Skeletal muscle tissue (tissue), 4 donors: ENCODE results near the gene PSD. TPM values are rescaled to one million over a fixed set of nuclear protein-coding genes. Genes with fewer than 3 reads are reported as not detected.

Source experiments
- H3K27ac ChIP-seq: one replicate; pipeline ENCODE4 v1.7.0; 2013; ENCODE audit warnings: mild to moderate bottlenecking, low read depth, low read length, inconsistent platforms
- H3K27me3 ChIP-seq, 3 donors: one replicate each; pipeline ENCODE4 v1.7.0; 2013; ENCODE audit warnings: low read length in 3 of 3; ENCODE audit not compliant: control insufficient read depth in 3 of 3, insufficient read depth in 3 of 3
- H3K36me3 ChIP-seq, 3 donors: one replicate each; pipeline ENCODE4 v1.7.0; 2013; ENCODE audit warnings: low read length in 3 of 3; ENCODE audit not compliant: control insufficient read depth in 3 of 3, insufficient read depth in 3 of 3
- H3K4me1 ChIP-seq, 3 donors: one replicate each; pipeline ENCODE4 v1.7.0; 2013; ENCODE audit warnings: low read length in 3 of 3, mild to moderate bottlenecking in 3 of 3; ENCODE audit not compliant: control insufficient read depth in 3 of 3, insufficient read depth in 3 of 3
- H3K4me3 ChIP-seq, 3 donors: one replicate each; pipeline ENCODE4 v1.7.0; 2013; ENCODE audit warnings: low read length in 3 of 3
- H3K9ac ChIP-seq, 3 donors: one replicate each; pipeline ENCODE4 v1.7.0; 2013; ENCODE audit warnings: low read length in 3 of 3, mild to moderate bottlenecking in 3 of 3, moderate library complexity in 2 of 3, low read depth in 1 of 3
- H3K9me3 ChIP-seq, 3 donors: one replicate each; pipeline ENCODE4 v1.7.0; 2013; ENCODE audit warnings: low read length in 3 of 3; ENCODE audit not compliant: control insufficient read depth in 3 of 3
- total RNA-seq: library from RNA; depleted of rRNA; stranded (reverse); fragments of >200 nt; gene quantifications from one replicate; pipeline ENCODE4 v1.2.3, GENCODE V29; 2014
- donor health status: Osteomylitis.

Gene PSD
- total RNA-seq, 1 donor from 2014 or later: 3.7 TPM

GRCh38 chr10:102432162-102432950 lies 13.8 kb upstream of the PSD start, which contains the start of gene CUEDC2:
CUEDC2 (minus strand) TSS chr10:102432574; CDS start chr10:102425188, 7,386 bp downstream.
- H3K9ac ChIP-seq: peak within 1 kb of the TSS; percentile 93 to 96 (median 93)
- no peaks in the 10 kb centered on the region for H3K9me3 ChIP-seq
- peaks cover 6 to 22% (median 11%) of the 10 kb centered on the region in 3 donors for H3K27me3 ChIP-seq
- peaks cover 12 to 21% (median 20%) of the 10 kb centered on the region in 3 donors for H3K4me1 ChIP-seq
- H3K36me3 ChIP-seq: peaks cover 0 to 3% (median under 1%) of the 10 kb centered on the region in 3 donors
- H3K27ac ChIP-seq: peak within 1 kb of the TSS; percentile 74
- H3K4me3 ChIP-seq: peak within 1 kb of the TSS; percentile 96 to 99 (median 98)

- H3K9ac ChIP-seq: peak overlapping the region; percentile 93 to 96 (median 93)
- peak overlapping the region; percentile 96 to 99 (median 98) for H3K4me3 ChIP-seq
- peaks cover 12 to 21% (median 20%) of the 10 kb centered on the region in 3 donors for H3K4me1 ChIP-seq
- no peaks in the 10 kb centered on the region for H3K9me3 ChIP-seq
- H3K36me3 ChIP-seq: peaks cover 3% of the 10 kb centered on the region in 3 donors
- peaks cover 6 to 20% (median 11%) of the 10 kb centered on the region in 3 donors for H3K27me3 ChIP-seq
- H3K27ac ChIP-seq: peak overlapping the region; percentile 74
Observed at GRCh38 chr10:102431452-102432124, 13.0 kb upstream of the PSD start.

- Histone ChIP-seq H3K9ac (no peak overlapping the region), H3K9me3 (no peaks in the 10 kb centered on the region), H3K4me1 (peaks cover 10 to 14% (median 13%) of the 10 kb centered on the region in 3 donors), H3K27ac (no peak overlapping the region), H3K36me3 (peaks cover 4 to 8% (median 7%) of the 10 kb centered on the region in 3 donors), H3K27me3 (peaks cover 3 to 10% (median 5%) of the 10 kb centered on the region in 3 donors), H3K4me3 (no peak overlapping the region)
Observed at GRCh38 chr10:102429468-102429867, 10.9 kb upstream of the PSD start.

GRCh38 chr10:102426803-102427287 lies 8.3 kb upstream of the PSD start:
- no peak overlapping the region for H3K9ac ChIP-seq
- peaks cover 19 to 22% (median 20%) of the 10 kb centered on the region in 3 donors for H3K36me3 ChIP-seq
- H3K4me3 ChIP-seq: no peak overlapping the region
- no peak overlapping the region for H3K27ac ChIP-seq
- H3K27me3 ChIP-seq: no peaks in the 10 kb centered on the region
- H3K9me3 ChIP-seq: no peaks in the 10 kb centered on the region
- peaks cover 21 to 23% (median 22%) of the 10 kb centered on the region in 3 donors for H3K4me1 ChIP-seq

GRCh38 chr10:102425444-102425843 lies 6.9 kb upstream of the PSD start:
- peaks cover 17 to 22% (median 19%) of the 10 kb centered on the region in 3 donors for H3K4me1 ChIP-seq
- H3K9ac ChIP-seq: no peak overlapping the region

GRCh38 chr10:102424916-102425315 lies 6.3 kb upstream of the PSD start:
- Histone ChIP-seq H3K36me3 (peaks cover 19 to 22% (median 20%) of the 10 kb centered on the region in 3 donors), H3K27ac (no peak overlapping the region), H3K4me1 (peaks cover 22 to 26% (median 25%) of the 10 kb centered on the region in 3 donors), H3K9ac (no peak overlapping the region), H3K9me3 (no peaks in the 10 kb centered on the region), H3K4me3 (no peak overlapping the region), H3K27me3 (no peaks in the 10 kb centered on the region)

More at GRCh38 chr10:102425444-102425843, 6.9 kb upstream of the PSD start:
- Histone ChIP-seq H3K27me3 (no peaks in the 10 kb centered on the region), H3K27ac (no peak overlapping the region), H3K36me3 (peaks cover 19 to 22% (median 20%) of the 10 kb centered on the region in 3 donors), H3K4me3 (no peak overlapping the region), H3K9me3 (no peaks in the 10 kb centered on the region)

- no peak overlapping the region for H3K27ac ChIP-seq
- no peaks in the 10 kb centered on the region for H3K9me3 ChIP-seq
- H3K27me3 ChIP-seq: peaks cover 0 to 2% (median 0%) of the 10 kb centered on the region in 3 donors
- peaks cover 19 to 22% (median 20%) of the 10 kb centered on the region in 3 donors for H3K36me3 ChIP-seq
- peaks cover 29 to 34% (median 31%) of the 10 kb centered on the region in 3 donors for H3K4me1 ChIP-seq
- H3K9ac ChIP-seq: no peak overlapping the region
- no peak overlapping the region for H3K4me3 ChIP-seq
Observed at GRCh38 chr10:102424145-102424544, 5.6 kb upstream of the PSD start.

- H3K36me3 ChIP-seq: peaks cover 19 to 22% (median 20%) of the 10 kb centered on the region in 3 donors
- H3K4me3 ChIP-seq: no peak overlapping the region
- H3K27ac ChIP-seq: no peak overlapping the region
- no peaks in the 10 kb centered on the region for H3K9me3 ChIP-seq
- H3K27me3 ChIP-seq: peaks cover under 1 to 6% (median 5%) of the 10 kb centered on the region in 3 donors
- no peak overlapping the region for H3K9ac ChIP-seq
- peaks cover 33 to 38% (median 34%) of the 10 kb centered on the region in 3 donors for H3K4me1 ChIP-seq
Observed at GRCh38 chr10:102423372-102423968, 4.9 kb upstream of the PSD start.

GRCh38 chr10:102422545-102423129 lies 4.1 kb upstream of the PSD start:
- H3K27ac ChIP-seq: peak overlapping the region; percentile 72
- peak overlapping the region; percentile 81 to 99 (median 97) for H3K4me3 ChIP-seq
- peaks cover 8 to 14% (median 11%) of the 10 kb centered on the region in 3 donors for H3K27me3 ChIP-seq
- H3K36me3 ChIP-seq: peaks cover 19 to 22% (median 20%) of the 10 kb centered on the region in 3 donors
- peak overlapping the region; percentile 92 to 94 (median 94) for H3K9ac ChIP-seq
- H3K4me1 ChIP-seq: peaks cover 33 to 38% (median 34%) of the 10 kb centered on the region in 3 donors
- H3K9me3 ChIP-seq: no peaks in the 10 kb centered on the region
